ENCODE results near the gene CFB. TPM values are rescaled to one million over a fixed set of nuclear protein-coding genes. Genes with fewer than 3 reads are reported as not detected.
A peak's percentile ranks its signal among the peaks of the same experiment; 100 is the strongest.
"Not testable (repeated sequence)": the region's sequence is repeated elsewhere in the genome, so short reads cannot be mapped to it uniquely, and the experiment has no call there.

The CFB gene
- total RNA-seq, 2 donors from 2014 or later = 32.1 to 48.6 TPM

DNA sequence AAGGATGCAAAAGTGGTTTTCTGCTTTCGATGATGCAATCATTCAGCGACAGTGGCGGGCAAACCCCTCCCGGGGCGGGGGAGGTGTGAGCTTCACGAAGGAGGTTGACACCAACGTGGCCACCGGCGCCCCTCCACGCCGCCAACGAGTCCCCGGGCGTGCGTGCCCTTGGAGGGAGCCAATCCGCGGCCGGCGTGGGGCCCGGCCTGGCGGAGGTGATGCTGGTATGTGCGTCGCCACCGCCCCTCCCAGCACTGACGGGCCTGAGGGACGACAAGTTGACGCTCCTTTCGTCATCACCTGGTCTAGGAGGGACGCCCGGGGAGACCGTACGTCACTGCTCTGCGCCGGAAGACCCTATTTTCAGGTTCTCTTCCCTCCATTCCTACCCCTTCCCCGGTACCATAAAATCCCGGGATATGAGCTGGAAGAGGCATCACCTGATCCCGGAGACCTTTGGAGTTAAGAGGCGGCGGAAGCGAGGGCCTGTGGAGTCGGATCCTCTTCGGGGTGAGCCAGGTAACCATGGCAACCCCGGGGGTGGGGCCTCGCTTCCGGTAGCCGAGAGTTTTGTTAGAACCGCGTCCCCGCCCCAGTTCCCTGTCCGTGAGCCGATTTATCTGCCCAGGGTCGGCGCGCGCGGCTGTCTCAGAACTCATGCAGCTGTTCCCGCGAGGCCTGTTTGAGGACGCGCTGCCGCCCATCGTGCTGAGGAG, 26.3 kb downstream of the CFB start, which contains the start of gene DXO:
TSS of gene DXO (minus strand) at position 146 of the 716 bp plus-strand sequence. CDS start 463 bp downstream, outside the sequence.
- Histone ChIP-seq H3K27ac (peak within 1 kb of the TSS; percentile 98 to 99), H3K4me3 (peak within 1 kb of the TSS; percentile 64 to 75), H3K9me3 (no peaks in the 10 kb centered on the region), H3K4me1 (replicated peaks) (peaks cover 10% of the 10 kb centered on the region), H3K36me3 (peaks cover 4 to 12% of the 10 kb centered on the region in 2 donors), H3K27me3 (replicated peaks; ENCODE audit: insufficient read depth) (no peaks in the 10 kb centered on the region)
- intact Hi-C loops (cut with DNase I) = no loop called here
- TF ChIP-seq POLR2A (IDR thresholded peaks at IDR 0.05) = peak; percentile 48
- peak; percentile 94 for TF ChIP-seq POLR2AphosphoS5 (IDR thresholded peaks at IDR 0.05)
- TF ChIP-seq CTCF (IDR thresholded peaks at IDR 0.05) = peak in 2 of 4 experiments; percentile 4 to 18
- 0% methylated on average over 46 of the region's 62 CpGs for WGBS
- DNase-seq (ENCODE audit: low spot score) = peak; percentile 95

GRCh38 chr6:31972709-31973350, 26.9 kb downstream of the CFB start:
- intact Hi-C loops (cut with DNase I) = no loop called here
- peak overlapping the region; percentile 98 to 99 for H3K27ac ChIP-seq
- TF ChIP-seq CTCF (IDR thresholded peaks at IDR 0.05) (no peak), POLR2A (IDR thresholded peaks at IDR 0.05) (no peak)
- H3K4me3 ChIP-seq = peak overlapping the region; percentile 64 to 75
- H3K4me1 ChIP-seq (replicated peaks) = peaks cover 10% of the 10 kb centered on the region
- H3K9me3 ChIP-seq = no peaks in the 10 kb centered on the region
- H3K36me3 ChIP-seq = peaks cover 0 to 12% of the 10 kb centered on the region in 2 donors
- no peaks in the 10 kb centered on the region for H3K27me3 ChIP-seq (replicated peaks; ENCODE audit: insufficient read depth)
- no peak for DNase-seq (ENCODE audit: low spot score)
- WGBS = 5% methylated on average over 16 of the region's 19 CpGs

DNA sequence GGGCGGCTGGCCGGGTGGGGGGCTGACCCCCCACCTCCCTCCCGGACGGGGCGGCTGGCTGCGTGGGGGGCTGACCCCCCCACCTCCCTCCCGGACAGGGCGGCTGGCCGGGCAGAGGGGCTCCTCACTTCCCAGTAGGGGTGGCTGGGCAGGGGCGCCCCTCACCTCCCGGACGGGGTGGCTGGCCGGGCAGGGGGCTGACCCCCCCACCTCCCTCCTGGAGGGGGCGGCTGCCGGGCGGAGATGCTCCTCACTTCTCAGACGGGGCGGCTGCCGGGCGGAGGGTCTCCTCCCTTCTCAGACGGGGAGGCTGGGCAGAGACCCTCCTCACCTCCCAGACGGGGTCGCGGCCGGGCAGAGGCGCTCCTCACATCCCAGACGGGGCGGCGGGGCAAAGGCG, 30.2 kb downstream of the CFB start:
- H3K4me3 ChIP-seq; H3K27ac ChIP-seq; H3K36me3 ChIP-seq; H3K9me3 ChIP-seq; H3K4me1 ChIP-seq (replicated peaks); intact Hi-C loops (cut with DNase I); DNase-seq (ENCODE audit: low spot score); H3K27me3 ChIP-seq (replicated peaks; ENCODE audit: insufficient read depth): not testable (repeated sequence)
- WGBS = no CpG with 5 or more reads among the region's 30 CpGs

DNA sequence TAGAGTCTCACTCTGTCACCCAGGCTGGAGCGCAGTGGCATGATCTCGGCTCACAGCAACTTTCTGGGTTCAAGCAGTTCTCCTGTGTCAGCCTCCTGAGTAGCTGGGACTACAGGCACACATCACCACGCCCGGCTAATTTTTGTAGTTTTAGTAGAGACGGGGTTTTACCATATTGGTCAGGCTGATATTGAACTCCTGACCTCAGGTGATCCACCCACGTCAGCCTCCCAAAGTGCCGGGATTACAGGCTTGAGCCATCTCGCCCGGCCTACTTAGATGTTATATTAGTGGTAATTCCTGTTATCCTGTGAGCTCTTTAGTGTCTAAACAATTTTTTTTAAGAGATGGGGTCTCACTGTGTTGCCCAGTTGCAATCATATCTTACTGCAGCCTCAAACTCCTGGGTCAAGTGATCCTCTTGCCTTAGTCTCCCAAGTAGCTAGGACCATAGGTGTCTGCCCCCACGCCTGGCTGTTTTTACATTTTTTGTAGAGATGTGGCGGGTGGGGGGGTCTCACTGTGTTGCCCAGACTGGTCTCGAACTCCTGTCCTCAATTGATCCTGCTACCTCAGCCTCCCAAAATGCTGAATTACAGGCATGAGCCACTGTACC, 32.0 kb downstream of the CFB start:
- 94% methylated on average over 12 of the region's 12 CpGs for WGBS
- intact Hi-C loops (cut with DNase I) = no loop called here

More for the DNA sequence above, 32.0 kb downstream of the CFB start:
- H3K4me3 ChIP-seq = no peak overlapping the region
- H3K27me3 ChIP-seq (replicated peaks; ENCODE audit: insufficient read depth) = no peaks in the 10 kb centered on the region
- H3K9me3 ChIP-seq = no peaks in the 10 kb centered on the region
- no peak for DNase-seq (ENCODE audit: low spot score)
- H3K4me1 ChIP-seq (replicated peaks) = no peaks in the 10 kb centered on the region
- no peaks in the 10 kb centered on the region for H3K36me3 ChIP-seq
- TF ChIP-seq POLR2AphosphoS5 (IDR thresholded peaks at IDR 0.05) (no peak), CTCF (IDR thresholded peaks at IDR 0.05) (no peak), POLR2A (IDR thresholded peaks at IDR 0.05) (no peak)
- no peak overlapping the region for H3K27ac ChIP-seq

Measured in prostate gland (tissue), 2 donors.